Fibroblast of the aortic adventitia (primary cell): ENCODE data around the gene EPHA7. TPM values are rescaled to one million over a fixed set of nuclear protein-coding genes. Genes with fewer than 3 reads are reported as not detected.

ENCODE experiments used
- DNase-seq: peaks from one replicate; pipeline ENCODE4 v3.0.0-alpha.2; 2010; ENCODE audit warnings: low read depth
- H3K4me3 ChIP-seq: 2 replicates; pipeline ENCODE4 v1.5.1; 2011; ENCODE audit warnings: low read depth, mild to moderate bottlenecking, control low read depth, low read length, moderate library complexity
- total RNA-seq: library from RNA; depleted of rRNA; stranded (reverse); fragments of >200 nt; gene quantifications from 2 replicates; pipeline ENCODE4 v1.2.3, GENCODE V29; 2012; ENCODE audit warnings: low replicate concordance
- TF ChIP-seq, protein P1 (sequence below): IDR thresholded peaks from 2 replicates; pipeline ENCODE4 v1.5.1; 2011; ENCODE audit warnings: mild to moderate bottlenecking, low read length, control low read depth, inconsistent platforms; ENCODE audit not compliant: insufficient read depth

The EPHA7 gene
- total RNA-seq, 1 donor, result 1.5 TPM

DNA sequence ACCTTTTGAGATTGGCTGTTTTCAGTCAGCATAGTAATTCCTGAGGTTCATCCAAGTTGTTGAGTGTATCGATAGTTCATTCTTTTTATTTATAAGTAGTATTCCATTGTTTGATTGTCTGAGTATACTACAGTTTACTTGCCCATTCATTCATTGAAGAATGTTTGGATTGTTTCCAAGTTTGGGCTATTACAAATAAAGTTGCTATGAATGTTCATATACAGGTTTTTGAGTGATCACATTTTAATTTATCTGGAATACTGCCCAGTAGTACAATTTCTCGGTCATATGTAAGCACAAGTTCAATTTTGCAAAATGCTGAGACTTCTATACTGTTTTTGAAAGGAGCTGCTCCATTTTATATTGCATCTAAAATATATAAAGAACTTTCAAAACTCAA is 14.2 kb upstream of the EPHA7 start:
- TF ChIP-seq, protein P1, sequence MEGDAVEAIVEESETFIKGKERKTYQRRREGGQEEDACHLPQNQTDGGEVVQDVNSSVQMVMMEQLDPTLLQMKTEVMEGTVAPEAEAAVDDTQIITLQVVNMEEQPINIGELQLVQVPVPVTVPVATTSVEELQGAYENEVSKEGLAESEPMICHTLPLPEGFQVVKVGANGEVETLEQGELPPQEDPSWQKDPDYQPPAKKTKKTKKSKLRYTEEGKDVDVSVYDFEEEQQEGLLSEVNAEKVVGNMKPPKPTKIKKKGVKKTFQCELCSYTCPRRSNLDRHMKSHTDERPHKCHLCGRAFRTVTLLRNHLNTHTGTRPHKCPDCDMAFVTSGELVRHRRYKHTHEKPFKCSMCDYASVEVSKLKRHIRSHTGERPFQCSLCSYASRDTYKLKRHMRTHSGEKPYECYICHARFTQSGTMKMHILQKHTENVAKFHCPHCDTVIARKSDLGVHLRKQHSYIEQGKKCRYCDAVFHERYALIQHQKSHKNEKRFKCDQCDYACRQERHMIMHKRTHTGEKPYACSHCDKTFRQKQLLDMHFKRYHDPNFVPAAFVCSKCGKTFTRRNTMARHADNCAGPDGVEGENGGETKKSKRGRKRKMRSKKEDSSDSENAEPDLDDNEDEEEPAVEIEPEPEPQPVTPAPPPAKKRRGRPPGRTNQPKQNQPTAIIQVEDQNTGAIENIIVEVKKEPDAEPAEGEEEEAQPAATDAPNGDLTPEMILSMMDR, result no peak

DNA sequence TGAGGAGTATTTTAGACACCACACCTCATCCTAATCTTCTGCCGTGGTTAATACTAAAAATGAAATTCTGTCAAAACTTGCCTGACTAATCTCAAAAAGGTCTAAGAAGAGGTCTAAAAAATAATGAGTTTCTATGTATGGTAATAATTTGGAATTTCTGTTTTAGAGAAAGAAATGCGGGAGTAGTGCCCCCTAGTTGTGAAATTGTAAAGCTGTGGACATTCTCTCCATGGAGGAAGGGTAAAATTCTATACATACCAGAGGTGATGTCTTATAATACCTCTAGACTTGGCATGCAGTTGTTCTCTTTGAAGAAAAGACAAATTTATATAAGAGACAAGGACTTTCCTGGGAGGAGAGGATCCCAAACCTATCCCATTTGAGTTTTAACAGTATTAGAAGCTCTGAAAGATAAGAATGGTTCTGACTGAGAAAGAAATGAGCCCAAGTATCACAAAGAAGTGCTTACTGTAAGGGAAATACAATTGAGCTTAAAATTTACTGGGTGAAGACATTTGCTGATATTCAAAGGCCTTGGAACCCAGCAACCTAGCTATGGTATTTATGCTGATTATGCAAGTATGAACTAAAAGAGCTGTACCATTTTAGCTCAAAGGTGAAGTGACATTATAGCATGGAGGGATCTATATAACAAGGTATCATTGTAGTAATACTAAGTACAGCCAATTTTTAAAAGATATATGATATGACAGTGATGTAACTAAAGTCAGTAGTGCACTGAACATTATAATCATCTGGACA is 5.1 kb upstream of the EPHA7 start:
- DNase-seq, result peak; percentile 21
- H3K4me3 ChIP-seq, result no peak overlapping the region
- TF ChIP-seq, protein P1, result peak; percentile 58

More for the DNA sequence above, 14.2 kb upstream of the EPHA7 start:
- no peak overlapping the region for H3K4me3 ChIP-seq
- no peak for DNase-seq

- TF ChIP-seq, protein P1, result peak; percentile 38
- DNase-seq, result peak; percentile 27
- no peak overlapping the region for H3K4me3 ChIP-seq
Observed at GRCh38 chr6:93423542-93423941, 4.2 kb upstream of the EPHA7 start.

- TF ChIP-seq, protein P1, result no peak
- peak overlapping the region; percentile 60 for H3K4me3 ChIP-seq
- no peak for DNase-seq
Observed at GRCh38 chr6:93420163-93420795, 920 bp upstream of the EPHA7 start.

GRCh38 chr6:93418408-93419303 is 703 bp downstream of the EPHA7 start:
- DNase-seq, result no peak
- H3K4me3 ChIP-seq, result peak overlapping the region; percentile 60
- TF ChIP-seq, protein P1, result no peak

GRCh38 chr6:93418033-93418407 is 1.3 kb downstream of the EPHA7 start:
- no peak for DNase-seq
- peak overlapping the region; percentile 60 for H3K4me3 ChIP-seq
- TF ChIP-seq, protein P1, result no peak
